Dedifferentiated amniotic fluid mesenchymal stem cell (primary cell): ENCODE data around the gene DOCK2.
"Not testable (repeated sequence)": the region's sequence is repeated elsewhere in the genome, so short reads cannot be mapped to it uniquely, and the experiment has no call there.

Experiments
- DNase-seq: peaks from one replicate; pipeline ENCODE4 v3.0.0-alpha.2; 2016; ENCODE audit errors: extremely low spot score

Gene DOCK2

DNA sequence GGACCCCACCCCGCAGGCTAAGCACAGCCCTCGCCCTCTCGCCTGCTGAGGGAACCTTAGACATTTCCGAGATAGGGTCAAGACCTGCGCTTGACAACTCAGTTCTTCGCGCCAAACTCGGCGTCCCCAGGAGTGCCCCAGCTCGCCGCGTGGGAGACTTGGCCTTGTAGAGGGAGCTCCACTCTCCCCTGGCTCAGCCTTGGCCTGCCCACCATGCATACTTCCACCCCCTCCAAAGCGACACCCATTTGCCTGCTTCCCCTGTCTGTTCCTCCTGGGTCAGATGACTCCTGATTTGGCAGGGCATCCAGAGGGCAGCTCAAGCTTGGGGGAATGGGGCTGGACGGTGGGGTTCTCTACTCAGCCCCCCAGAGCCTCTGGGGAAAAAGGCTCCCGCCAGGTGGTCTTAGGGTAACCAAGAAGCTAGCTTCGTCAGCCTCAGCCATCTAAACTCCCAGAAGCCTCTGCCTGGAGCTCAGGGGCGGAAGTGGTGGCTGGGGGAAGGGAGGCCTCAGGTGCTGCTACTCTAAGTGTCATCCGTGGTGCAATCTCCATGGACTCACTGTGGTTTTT is 560 bp downstream of the DOCK2 start:
- no peak for DNase-seq

GRCh38 chr5:169641253-169641652 is 4.2 kb downstream of the DOCK2 start:
- no peak for DNase-seq

- DNase-seq: no peak
Measured at GRCh38 chr5:169646856-169647255, 9.8 kb downstream of the DOCK2 start.

DNA sequence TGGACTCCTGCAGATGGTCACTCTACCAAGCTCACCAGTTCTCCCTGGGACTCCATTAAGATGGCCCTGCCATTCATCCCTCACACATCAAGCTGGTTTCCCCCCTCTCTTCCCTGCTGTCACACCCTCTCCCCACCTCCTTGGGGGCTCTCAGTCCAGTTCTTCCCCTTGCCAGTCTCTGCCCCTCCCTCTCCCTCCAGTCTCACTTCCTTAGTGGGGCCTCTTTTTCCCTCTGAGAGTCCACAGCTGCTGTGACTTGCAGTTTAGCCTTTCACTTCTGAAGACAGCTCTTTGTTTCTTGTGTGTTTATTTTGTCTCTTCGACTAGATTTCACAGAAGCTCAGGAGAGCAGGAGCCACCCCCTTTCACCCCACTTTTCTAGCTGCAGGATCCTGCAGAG is 10.5 kb downstream of the DOCK2 start:
- no peak for DNase-seq

DNA sequence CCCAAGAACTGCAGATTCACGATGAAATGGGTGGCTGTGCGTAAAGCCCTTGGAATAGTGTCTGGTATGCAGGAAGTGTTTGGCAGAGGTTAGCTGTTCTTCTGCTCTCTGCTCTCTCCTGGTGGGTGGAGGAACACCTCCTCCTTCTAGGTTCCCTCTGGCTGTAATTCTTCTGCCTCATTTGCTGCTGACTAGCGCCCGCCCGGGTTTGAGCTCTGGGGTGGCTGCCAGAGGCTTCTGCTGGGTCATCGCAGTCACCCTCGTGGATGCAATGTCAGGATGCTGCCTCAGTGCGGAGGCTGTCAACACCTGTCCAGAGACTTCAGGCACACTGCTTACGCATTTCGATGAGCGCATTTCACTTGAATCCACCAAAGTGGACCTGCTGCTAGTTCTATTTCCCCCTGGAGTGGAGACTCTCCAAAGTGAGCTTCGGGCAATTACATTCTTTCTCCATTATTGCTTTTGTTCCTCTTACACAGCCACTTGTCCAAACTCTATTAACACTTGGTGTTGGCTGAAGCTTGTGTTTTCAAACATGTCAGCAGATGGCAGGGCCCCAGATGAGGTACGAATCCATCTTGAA is 11.7 kb downstream of the DOCK2 start:
- DNase-seq: no peak

GRCh38 chr5:169649486-169649885 is 12.4 kb downstream of the DOCK2 start:
- DNase-seq: no peak

GRCh38 chr5:169650701-169651331 is 13.7 kb downstream of the DOCK2 start:
- peak; percentile 28 for DNase-seq

- no peak for DNase-seq
Measured at GRCh38 chr5:169651526-169651925, 14.5 kb downstream of the DOCK2 start.

DNA sequence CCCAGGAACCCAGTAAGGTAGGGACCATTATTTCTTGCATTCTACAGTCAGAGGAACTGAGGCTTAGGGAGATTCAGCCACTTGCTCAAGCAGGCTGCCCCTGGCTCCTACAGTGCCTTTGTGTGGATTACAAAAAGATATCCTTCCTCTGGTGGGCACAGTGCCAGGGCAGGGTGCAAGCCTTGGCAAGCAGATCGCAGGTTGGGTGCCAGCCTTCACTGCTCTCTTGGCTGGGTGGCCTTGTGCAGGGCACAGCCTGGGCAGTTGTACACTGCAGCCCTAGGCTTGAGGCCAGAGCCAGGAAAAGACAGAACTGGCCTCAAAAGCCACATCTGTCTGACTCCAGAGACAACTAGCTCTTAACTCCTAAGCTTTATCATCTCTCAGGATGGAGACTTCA is 15.0 kb downstream of the DOCK2 start:
- no peak for DNase-seq

GRCh38 chr5:169653091-169653490 is 16.0 kb downstream of the DOCK2 start:
- DNase-seq: no peak

DNA sequence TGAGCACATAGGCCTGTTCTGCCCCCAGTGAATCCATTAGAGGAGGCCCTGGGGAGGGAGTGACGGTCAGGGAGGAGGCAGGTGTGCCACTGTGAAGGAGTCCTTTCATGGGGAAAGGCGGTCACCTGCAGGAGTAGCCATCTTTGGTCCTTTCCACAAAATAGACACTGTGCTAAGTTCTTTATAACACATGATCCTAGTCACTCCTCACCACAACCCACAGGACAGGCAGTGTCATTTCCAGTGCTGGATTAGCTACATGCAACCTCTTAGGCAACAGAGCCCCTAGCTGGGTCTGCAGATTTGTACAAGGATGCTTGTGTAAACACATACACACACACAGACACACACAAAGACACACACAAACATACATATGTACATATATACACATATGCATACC is 18.3 kb downstream of the DOCK2 start:
- DNase-seq: no peak

DNA sequence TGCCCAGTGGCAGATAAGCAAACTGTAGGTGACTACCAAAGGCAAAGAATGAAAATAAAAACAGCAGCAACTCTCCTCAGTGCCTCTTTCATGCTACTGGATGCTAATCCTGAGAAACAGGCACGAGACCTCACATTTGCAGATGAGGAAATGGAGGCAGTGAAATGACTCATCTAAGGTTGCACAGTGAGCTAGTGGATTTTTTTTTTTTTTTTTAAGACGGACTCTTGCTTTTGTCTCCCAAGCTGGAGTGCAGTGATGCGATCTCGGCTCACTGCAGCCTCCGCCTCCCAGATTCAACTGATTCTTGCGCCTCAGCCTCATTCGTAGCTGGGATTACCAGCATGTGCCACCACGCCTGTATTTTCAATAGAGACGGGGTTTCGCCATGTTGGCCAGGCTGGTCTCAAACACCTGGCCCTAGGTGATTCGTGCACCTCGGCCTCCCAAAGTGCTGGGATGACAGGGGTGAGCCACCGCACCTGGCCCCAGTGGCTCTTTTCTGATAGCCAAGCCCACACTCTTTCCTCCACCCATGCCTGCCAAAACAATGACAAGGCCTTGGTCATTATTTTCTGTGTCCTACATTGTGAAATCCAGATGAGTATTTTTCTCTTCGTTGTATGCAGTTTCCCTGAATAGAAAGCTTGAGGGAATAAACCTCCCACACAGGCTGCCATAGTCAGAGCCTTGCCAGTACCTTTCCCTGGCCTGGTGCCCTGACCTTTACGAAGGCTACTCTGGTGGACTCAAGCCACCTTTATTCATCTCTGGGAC is 19.2 kb downstream of the DOCK2 start:
- no peak for DNase-seq

GRCh38 chr5:169657127-169657526 is 20.1 kb downstream of the DOCK2 start:
- DNase-seq: no peak

DNA sequence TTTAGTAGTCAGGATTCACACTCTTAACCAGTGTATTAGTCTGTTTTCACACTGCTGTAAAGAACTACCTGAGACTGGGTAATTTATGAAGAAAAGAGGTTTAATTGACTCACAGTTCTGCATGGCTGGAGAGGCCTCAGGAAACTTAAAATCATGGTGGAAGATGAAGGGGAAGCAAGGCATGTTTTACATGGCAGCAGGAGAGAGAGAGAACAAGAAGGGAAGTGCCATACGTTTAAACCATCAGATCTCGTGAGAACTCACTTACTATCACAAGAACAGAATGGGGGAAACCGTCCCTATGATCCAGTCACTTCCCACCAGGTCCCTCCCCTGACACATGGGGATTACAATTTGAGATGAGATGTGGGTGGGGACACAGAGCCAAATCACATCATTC is 25.4 kb downstream of the DOCK2 start:
- not testable (repeated sequence) for DNase-seq

GRCh38 chr5:169663537-169663936 is 26.5 kb downstream of the DOCK2 start:
- DNase-seq: no peak

DNA sequence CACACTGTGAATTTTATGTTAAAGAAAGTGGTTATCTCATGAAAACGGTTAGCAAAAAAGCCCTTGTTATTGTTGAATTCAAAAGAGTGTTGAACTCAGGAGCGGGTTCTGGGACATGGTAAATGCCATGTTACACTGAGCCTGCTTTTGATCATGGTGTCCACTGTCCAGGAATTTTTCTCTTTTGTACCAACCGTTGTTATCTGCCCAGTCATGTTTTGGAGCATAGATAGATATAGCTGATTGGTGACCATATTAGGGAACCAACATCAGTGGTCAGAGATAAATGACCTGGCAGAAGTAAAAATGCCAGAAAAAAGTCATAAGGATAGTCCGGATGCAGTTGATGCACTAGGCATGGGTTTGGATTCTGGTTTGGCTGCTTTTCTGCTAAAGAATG is 29.3 kb downstream of the DOCK2 start:
- DNase-seq: no peak

DNA sequence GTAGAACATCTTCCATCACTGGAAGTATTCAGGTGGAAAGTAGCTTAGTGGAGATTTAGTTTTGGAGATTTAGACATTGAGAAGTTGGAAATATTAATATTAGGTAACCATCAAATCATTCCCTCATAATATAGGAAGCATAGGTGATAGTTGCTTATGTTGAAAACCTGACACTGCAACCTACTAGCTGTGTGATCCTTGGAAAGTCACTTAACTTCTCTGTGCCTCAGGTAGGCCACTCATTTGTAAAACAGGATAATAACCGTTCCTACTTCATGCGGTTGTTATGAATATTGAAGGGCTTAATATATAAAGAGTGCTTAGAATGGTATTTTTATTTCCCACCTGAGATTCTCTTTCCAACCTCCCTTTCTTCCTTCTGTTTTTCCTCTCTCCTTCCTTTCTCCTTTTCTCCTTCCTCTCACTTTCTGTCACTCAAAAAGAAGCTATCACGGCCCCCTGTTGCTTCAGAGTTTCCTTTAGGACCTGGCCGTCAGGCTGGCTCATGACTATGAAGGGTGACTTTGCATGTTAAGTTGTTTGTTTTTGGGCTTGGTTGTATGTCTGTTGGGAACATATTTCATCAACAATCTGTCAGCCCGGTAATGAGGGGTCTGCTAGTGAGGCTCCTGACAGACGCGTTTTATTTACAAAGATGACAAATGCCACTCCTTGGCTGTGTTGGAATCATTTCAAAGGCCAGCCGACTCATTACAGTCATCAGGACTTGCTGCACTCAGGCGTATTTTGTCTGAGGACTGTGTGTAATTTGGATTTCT is 31.0 kb downstream of the DOCK2 start:
- DNase-seq: no peak

DNA sequence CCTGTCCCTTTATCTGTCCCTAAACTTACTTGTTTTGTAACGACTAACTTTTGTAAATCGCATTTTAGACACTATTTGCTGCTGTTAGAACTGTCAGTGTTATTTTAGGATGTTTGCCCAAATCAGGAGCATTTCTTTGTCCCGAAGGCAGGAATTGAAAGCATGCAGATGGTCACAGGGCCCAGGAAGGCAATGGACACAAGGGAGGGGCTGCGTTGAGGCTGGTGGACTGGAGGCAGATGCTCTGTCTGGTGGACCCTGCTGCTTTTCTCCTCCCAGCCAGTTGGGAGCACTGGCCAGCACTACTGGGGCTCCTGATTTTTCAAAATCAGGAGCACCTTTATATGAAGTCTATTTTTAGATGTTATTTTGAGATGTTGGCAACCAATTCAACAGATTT is 31.7 kb downstream of the DOCK2 start:
- DNase-seq: peak; percentile 17

DNA sequence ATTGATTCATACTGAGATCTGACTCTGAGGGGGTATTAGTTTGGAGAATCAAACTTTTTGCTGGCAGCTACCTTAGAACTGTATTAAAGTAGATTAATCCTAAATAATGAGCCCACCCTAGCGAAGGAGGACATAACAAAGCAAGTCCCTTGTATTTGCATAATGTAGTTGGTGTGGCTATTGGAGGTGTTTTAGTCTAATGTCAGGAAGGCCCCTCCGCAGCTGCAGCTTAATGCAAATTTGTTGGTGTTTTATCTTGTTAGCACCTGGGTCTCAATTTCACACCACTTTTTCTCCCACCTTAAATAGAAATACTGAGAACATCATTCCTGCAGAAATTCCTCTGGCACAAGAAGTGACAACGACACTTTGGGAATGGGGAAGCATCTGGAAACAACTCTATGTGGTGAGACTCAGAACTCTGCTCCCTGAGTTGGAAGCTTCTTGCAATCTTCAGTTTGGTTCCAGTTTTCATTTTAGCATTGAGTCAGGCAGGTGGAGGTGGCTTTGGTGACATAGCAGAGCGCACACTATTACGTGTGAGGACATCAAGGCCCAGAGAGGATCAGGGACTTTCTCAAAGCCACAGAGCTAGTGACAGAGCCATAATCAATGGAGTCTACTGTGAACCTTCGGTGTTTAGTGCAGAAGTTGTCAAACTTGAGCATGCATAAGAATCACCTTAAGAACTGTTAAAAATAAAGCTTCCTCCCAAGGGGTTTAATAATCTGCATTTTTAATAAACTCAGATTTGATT is 33.9 kb downstream of the DOCK2 start:
- no peak for DNase-seq

GRCh38 chr5:169682026-169682425 is 45.0 kb downstream of the DOCK2 start:
- DNase-seq: no peak

DNA sequence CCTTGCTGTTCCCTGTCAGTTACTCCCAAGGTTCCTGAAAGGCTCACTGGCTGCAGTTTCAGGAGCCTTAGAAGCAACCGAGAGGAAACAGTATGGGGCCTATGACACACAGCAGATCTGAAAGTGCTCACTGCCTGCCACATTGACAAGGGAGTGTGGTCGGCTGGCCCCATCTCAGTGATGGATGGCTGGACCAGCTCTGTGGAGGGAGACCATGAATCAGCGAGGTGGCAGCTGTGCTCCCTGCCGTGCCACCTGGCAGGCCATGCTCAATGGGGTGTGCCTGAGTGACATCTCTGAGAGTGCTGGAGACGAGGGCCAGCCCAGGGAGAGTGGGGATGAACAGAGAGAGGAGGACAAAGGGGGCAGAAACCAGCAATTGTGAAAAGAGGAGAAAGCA is 49.1 kb downstream of the DOCK2 start:
- DNase-seq: no peak
